Thyroid gland (tissue), 4 donors: ENCODE measurements around the gene SUGCT. TPM values are rescaled to one million over a fixed set of nuclear protein-coding genes. Genes with fewer than 3 reads are reported as not detected.

Experiments
- DNase-seq, 2 donors: peaks; one replicate each; pipeline ENCODE4 v3.0.0-alpha.2; 2019
- H3K27ac ChIP-seq, 3 donors: fragments of 200-600 bp; sonication (generic); 1 replicate in 2 of 3; 2 replicates in 1 of 3; pipeline ENCODE4 v1.5.1; 2016 to 2019; ENCODE audit warnings: mild to moderate bottlenecking in 1 of 3, moderate library complexity in 1 of 3
- H3K27me3 ChIP-seq: fragments of 200-600 bp; sonication (generic); one replicate; pipeline ENCODE4 v1.5.1; 2019
- H3K36me3 ChIP-seq, 2 donors: fragments of 200-600 bp; sonication (generic); one replicate each; pipeline ENCODE4 v1.5.1; 2016 to 2019
- H3K4me1 ChIP-seq, 2 donors: fragments of 200-600 bp; sonication (generic); one replicate each; pipeline ENCODE4 v1.5.1; 2017 to 2019
- H3K4me3 ChIP-seq, 3 donors: fragments of 200-600 bp; sonication (generic); replicated peaks in 1 of 3; 1 replicate in 2 of 3; 2 replicates in 1 of 3; pipeline ENCODE4 v1.5.1; 2016; ENCODE audit warnings: mild to moderate bottlenecking in 1 of 3
- H3K9me3 ChIP-seq: fragments of 200-600 bp; sonication (generic); one replicate; pipeline ENCODE4 v1.5.1; 2017
- POLR2A ChIP-seq, 2 donors: fragments of 450-650 bp; IDR thresholded peaks; one replicate each; pipeline ENCODE4 v1.6.1; 2017; ENCODE audit warnings: antibody characterized with exemption in 2 of 2, mild to moderate bottlenecking in 2 of 2, moderate library complexity in 1 of 2
- WGBS, 2 donors: methylation state at CpG; one replicate each; pipeline ENCODE4 v1.1.5; 2017; 5-methylcytosine and 5-hydroxymethylcytosine counted together
- intact Hi-C: fragments of 100-400 bp; cut with DNase I; formaldehyde crosslinking; loops from one replicate; pipeline ENCODE4 v1.15.1; 2023
- total RNA-seq, 4 donors: library from RNA; depleted of rRNA; stranded (reverse); fragments of >200 nt; gene quantifications; one replicate each; pipeline ENCODE4 v1.2.3, GENCODE V29; 2016
- TF ChIP-seq, protein P1 (sequence below), 6 experiments: fragments of 200-600 bp in 3 of 6; fragments of 450-650 bp in 3 of 6; sonication (generic) in 3 of 6; IDR thresholded peaks; one replicate each; pipeline ENCODE4 v1.5.1; 2016 to 2019; ENCODE audit warnings: antibody characterized with exemption in 6 of 6, mild to moderate bottlenecking in 2 of 6, inconsistent platforms in 1 of 6, moderate library complexity in 1 of 6

Gene SUGCT
- total RNA-seq, 4 donors from 2014 or later: 1.3 to 15.2 (median 3.2) TPM

DNA sequence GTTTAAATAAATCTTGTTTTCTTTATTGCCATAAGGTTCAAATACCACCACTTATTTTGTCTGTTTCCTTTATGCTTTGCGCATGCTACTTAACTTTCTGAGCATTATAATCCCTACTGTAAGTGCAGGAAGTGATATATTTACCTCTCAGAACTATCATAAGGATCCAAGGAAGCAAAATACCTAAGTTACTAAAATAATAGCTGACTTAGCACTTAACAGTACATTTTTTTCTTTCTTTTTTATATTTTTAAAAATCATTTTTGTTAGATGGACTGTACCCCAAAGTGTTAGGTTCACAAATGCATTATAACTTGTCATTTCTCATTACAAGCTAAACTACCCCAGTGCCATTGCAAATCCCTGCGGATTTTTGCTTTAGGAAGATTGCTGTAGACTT lies 663.8 kb downstream of the SUGCT start:
- no peak for DNase-seq
- TF ChIP-seq, protein P1, sequence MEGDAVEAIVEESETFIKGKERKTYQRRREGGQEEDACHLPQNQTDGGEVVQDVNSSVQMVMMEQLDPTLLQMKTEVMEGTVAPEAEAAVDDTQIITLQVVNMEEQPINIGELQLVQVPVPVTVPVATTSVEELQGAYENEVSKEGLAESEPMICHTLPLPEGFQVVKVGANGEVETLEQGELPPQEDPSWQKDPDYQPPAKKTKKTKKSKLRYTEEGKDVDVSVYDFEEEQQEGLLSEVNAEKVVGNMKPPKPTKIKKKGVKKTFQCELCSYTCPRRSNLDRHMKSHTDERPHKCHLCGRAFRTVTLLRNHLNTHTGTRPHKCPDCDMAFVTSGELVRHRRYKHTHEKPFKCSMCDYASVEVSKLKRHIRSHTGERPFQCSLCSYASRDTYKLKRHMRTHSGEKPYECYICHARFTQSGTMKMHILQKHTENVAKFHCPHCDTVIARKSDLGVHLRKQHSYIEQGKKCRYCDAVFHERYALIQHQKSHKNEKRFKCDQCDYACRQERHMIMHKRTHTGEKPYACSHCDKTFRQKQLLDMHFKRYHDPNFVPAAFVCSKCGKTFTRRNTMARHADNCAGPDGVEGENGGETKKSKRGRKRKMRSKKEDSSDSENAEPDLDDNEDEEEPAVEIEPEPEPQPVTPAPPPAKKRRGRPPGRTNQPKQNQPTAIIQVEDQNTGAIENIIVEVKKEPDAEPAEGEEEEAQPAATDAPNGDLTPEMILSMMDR (IDR thresholded peaks at IDR 0.05): no peak
- TF ChIP-seq POLR2A (IDR thresholded peaks at IDR 0.05): no peak
- Histone ChIP-seq H3K9me3 (no peaks in the 10 kb centered on the region), H3K4me3 (no peak overlapping the region), H3K27me3 (no peaks in the 10 kb centered on the region), H3K27ac (no peak overlapping the region), H3K36me3 (no peaks in the 10 kb centered on the region), H3K4me1 (no peaks in the 10 kb centered on the region)
- WGBS, 2 donors: 96 to 97% methylated on average over 2 of the region's 2 CpGs
- intact Hi-C loops: no loop called here

DNA sequence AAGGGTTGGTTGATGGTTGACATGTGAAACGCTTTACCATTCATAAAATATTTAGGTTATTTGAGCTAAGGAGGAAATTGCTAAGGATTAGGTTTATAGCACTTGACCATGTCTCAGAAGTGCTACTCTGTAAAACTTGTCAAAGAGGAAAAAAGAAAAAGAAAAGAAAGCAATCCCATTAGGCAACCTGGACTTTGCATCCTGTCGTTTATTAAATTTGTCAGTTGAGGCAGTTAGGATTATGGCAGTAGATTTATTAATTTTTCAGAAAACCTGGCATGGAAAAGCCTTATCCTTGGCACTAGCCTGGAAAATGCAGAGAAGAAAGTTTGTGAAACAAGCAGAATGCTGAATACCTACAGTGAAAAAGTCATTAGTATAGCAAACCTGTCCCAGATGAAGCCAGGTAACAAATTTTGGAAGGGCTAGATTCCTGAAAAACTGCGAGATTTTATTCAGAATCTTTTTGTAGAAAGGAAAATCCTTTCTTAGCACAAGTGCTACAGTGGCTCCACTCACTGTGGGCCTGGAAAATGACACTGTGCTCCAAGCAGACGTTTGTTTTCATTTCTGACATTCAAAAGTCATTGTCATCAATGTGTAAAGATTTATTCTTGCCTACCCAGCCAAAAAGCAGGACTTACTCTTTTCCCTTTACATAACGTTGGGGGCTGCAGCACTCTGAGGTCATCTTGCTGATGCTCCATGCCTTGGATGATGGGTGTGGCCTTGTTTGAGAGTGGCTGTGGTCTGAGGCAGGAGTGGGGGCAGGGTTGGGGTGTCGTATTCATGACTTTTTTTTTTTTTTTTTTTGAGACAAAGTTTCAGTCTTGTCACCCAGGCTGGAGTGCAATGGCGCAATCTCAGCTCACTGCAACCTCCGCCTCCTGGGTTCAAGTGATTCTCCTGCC lies 664.9 kb downstream of the SUGCT start:
- DNase-seq: no peak
- H3K4me3 ChIP-seq: no peak overlapping the region
- H3K4me1 ChIP-seq: no peaks in the 10 kb centered on the region
- H3K27me3 ChIP-seq: no peaks in the 10 kb centered on the region
- WGBS, 2 donors: 68 to 73% methylated on average over 7 to 8 of the region's 8 CpGs
- no peaks in the 10 kb centered on the region for H3K36me3 ChIP-seq
- no peak overlapping the region for H3K27ac ChIP-seq
- TF ChIP-seq, protein P1 (IDR thresholded peaks at IDR 0.05): no peak
- TF ChIP-seq POLR2A (IDR thresholded peaks at IDR 0.05): no peak
- H3K9me3 ChIP-seq: no peaks in the 10 kb centered on the region
- intact Hi-C loops: no loop called here

DNA sequence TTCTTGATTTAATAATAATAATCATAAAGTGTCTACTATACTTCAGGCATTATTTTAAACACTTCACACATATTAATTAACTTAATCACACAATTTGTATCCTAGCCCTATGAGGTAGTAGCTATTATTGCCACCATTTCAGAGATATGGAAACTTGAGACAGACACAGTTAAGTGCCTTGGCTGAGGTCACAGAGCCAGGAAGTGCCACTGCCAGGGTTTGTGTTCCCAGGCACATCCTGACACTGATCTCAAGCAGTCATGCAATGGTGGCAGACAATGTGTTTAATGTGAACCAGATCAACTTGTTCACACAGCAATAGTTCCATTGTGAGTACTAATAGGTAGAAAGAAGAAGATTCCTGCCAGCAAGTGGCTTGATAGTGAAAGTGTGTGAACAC lies 666.0 kb downstream of the SUGCT start:
- DNase-seq: no peak
- H3K4me3 ChIP-seq: no peak overlapping the region
- H3K4me1 ChIP-seq: no peaks in the 10 kb centered on the region
- H3K27ac ChIP-seq: no peak overlapping the region
- no peaks in the 10 kb centered on the region for H3K36me3 ChIP-seq
- intact Hi-C loops: no loop called here
- H3K27me3 ChIP-seq: no peaks in the 10 kb centered on the region
- TF ChIP-seq, protein P1 (IDR thresholded peaks at IDR 0.05): no peak
- no peak for TF ChIP-seq POLR2A (IDR thresholded peaks at IDR 0.05)
- no peaks in the 10 kb centered on the region for H3K9me3 ChIP-seq

DNA sequence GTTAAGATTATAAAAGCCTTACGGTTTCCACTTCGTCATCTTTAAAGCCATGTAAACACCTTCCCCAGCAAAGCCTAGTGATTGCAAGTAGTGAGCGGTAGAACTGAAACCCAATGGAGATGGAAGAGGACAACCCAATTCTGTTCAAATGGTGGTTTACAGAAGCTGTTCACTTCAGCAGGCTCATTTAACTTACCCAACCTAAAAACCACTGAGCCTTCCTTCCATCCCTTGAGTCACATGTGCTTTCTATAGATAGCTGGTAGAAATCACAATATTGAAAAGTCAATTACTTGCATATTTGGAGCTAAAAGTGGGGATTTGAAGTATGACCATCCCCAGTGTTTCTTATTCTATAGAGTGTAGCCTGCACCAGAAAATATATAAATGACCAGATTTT lies 667.7 kb downstream of the SUGCT start:
- Histone ChIP-seq H3K27me3 (no peaks in the 10 kb centered on the region), H3K4me3 (no peak overlapping the region), H3K27ac (no peak overlapping the region), H3K4me1 (no peaks in the 10 kb centered on the region), H3K9me3 (no peaks in the 10 kb centered on the region), H3K36me3 (no peaks in the 10 kb centered on the region)
- TF ChIP-seq, protein P1 (IDR thresholded peaks at IDR 0.05): no peak
- TF ChIP-seq POLR2A (IDR thresholded peaks at IDR 0.05): no peak
- 97 to 98% methylated on average over 3 of the region's 3 CpGs for WGBS, 2 donors
- intact Hi-C loops: no loop called here
- DNase-seq: no peak

DNA sequence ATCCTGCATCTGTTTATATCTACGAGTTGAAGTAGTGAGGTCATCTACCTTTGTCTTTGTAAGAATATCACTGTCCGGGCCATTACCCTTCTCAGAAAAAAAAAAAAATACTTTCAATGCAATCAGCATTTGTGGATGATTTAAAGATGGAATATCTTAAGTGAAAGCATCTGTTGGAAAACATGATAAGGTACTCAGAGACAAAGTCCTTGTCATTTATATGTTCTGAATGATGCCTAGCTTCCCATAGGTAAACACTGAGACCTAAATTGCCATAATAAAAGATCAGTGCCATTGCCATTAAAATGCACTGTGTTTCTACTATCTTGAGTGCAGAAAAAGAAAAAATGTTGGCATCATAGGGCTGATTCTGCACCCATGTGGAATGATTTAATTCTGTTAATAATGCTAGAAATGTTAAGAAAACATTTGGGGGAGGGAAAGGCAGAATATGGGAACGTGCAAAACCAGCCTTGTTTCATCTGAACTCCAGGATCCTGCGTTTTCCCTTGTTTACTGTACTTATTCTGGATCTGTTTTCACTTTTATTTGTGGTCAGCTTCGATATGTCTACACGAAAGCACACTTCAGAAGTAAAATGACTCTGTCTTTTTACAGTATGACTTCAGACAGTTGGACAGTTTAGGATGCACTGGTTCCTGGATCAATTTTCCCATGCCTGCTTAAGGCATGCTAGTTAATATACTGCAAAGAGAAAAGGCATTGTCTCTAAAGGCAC lies 669.8 kb downstream of the SUGCT start:
- no peak for DNase-seq
- no peaks in the 10 kb centered on the region for H3K27me3 ChIP-seq
- intact Hi-C loops: no loop called here
- no peaks in the 10 kb centered on the region for H3K4me1 ChIP-seq
- WGBS, 2 donors: 76 to 84% methylated on average over 6 of the region's 6 CpGs
- no peak for TF ChIP-seq POLR2A (IDR thresholded peaks at IDR 0.05)
- TF ChIP-seq, protein P1 (IDR thresholded peaks at IDR 0.05): no peak
- H3K9me3 ChIP-seq: no peaks in the 10 kb centered on the region
- H3K36me3 ChIP-seq: no peaks in the 10 kb centered on the region
- no peak overlapping the region for H3K4me3 ChIP-seq
- no peak overlapping the region for H3K27ac ChIP-seq
